ENCODE measurements around the gene FOLR3. TPM values are rescaled to one million over a fixed set of nuclear protein-coding genes. Genes with fewer than 3 reads are reported as not detected.

The FOLR3 gene
- not detected in 2 replicates for total RNA-seq

DNA sequence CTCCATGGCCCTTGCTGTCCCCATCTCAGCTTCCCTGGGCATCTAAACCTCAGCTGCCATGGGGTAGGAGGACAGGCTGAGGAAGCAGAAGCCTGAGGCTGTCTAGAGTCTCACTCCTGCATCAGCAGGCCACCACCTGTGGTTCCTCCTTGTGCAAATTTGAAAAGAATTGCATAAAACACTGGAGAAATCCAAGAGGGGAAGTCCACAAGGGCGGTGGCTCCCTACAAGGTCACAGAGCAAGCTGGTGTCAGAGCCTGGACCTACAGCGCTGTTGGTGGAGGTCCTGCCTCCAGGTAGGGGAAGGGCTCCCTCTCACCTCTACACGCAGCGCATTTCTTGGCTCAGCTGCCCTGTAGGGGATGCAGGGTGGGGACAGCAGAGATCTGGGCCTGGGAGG is at the start of gene FOLR3:
TSS of gene FOLR3 (plus strand) at position 253 of the 400 bp plus-strand sequence. CDS start 228 bp downstream, outside the sequence.

DNA sequence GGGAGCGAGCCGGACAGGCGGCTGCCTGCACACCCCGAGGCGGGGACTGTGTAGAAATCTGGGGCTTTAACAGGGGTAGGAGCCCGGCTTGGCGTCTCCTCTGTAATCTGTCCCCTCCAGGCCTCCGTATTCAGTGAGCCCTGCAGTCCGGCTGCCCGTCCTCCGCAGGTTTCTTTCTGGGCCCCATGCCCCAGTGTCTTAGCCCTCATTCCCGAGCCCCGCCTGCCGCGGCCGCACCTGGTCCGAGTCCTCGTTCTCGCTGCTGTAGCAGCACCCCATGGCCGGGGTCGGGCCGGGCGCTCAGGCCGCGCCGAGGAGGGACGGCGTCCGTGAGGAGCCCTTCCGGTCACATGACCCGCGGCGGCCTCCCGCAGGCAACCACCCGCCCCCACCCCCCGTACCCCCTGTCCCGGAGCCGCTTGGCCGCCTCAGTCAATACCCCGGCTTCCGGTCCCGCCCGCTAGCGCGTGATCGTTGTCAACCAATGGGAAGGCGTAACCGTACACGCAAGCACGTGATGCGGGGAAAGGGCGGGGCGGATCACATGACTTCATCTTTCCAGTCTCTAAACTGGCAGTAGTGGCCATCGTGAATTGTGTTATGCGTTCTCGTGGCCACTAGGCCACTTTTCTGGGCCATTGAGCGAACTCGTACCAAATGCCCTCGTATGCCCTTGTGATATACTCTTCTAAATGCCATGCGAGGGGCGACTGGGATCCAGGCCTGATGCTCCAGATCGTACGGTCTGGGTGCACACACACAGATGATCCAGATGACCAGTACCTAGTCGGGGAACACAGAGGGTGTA is 32.4 kb upstream of the FOLR3 start, which contains the start of gene LAMTOR1:
TSS of gene LAMTOR1 (minus strand) at position 352 of the 808 bp plus-strand sequence. CDS start at position 279, 73 bp downstream.

DNA sequence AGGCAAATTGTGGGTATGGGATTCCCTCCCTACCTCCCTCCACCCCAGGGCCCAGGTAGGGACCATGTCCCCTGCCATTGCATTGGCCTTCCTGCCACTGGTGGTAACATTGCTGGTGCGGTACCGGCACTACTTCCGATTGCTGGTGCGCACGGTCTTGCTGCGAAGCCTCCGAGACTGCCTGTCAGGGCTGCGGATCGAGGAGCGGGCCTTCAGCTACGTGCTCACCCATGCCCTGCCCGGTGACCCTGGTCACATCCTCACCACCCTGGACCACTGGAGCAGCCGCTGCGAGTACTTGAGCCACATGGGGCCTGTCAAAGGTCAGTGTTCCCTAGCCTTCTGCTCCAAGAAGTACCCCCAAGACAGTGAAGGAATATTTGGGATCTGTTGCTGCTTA is 29.6 kb upstream of the FOLR3 start, which contains the start of gene TOMT:
TSS of gene TOMT (plus strand) at position 37 of the 400 bp plus-strand sequence. CDS start at position 65, 28 bp downstream.

DNA sequence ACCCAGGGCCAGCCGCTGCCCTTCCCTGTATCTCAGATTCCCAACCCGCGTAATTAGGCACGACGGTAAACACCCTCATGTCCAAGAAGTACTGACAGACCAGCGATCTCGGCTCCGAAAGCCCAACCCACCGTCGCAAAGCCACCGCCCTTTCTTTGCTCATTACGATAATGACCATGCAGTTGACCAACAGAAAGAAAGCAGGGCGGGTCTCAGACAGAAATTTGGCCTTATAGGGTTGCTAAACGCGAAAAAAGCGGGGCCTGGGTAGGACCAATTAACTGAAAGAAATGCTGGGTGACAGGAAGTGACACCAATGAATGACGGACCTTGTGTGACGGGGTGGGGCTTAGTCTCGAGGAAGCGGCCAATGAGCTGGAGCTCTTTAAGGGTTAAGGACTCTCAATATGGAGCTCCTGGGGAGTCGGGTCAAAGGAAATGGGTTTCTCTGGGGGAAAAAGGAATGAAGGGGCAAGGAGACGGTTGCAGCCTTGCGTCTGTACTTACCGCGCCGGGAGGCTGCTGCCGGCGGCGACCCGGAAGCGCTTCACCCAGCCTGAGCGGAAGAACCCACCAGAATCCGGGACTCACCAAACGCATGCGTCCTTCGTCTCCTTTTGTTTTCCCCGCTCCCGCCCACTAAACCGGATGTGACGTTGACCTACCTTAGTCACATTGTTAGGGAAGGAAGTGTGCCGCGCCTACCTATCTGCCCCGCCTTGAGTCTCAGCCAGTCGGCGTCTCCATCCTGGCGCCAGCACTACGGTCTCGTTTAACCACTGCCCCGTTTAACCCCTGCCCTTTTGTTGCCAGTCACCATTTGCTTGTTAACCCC is 23.2 kb upstream of the FOLR3 start, which contains the start of gene ANAPC15:
TSS of gene ANAPC15 (minus strand) at position 553 of the 835 bp plus-strand sequence. CDS start 1,419 bp downstream, outside the sequence.

Other genes starting within 250 kb of the FOLR3 start
- gene XNDC1N, start 207.1 kb upstream of the FOLR3 start, total RNA-seq: 0.18 and 1.3 TPM in 2 replicates
- 28.2 and 31.6 TPM in 2 replicates for gene RNF121, start 206.7 kb upstream of the FOLR3 start, total RNA-seq
- 0.72 and 1.6 TPM in 2 replicates for gene IL18BP, start 136.8 kb upstream of the FOLR3 start, total RNA-seq
- gene NUMA1, start 55.2 kb upstream of the FOLR3 start, total RNA-seq: 87.2 and 91.7 TPM in 2 replicates
- 3.7 and 7.9 TPM in 2 replicates for gene LRRC51, start 54.9 kb upstream of the FOLR3 start, total RNA-seq
- 115 and 125 TPM in 2 replicates for gene LAMTOR1, start 32.4 kb upstream of the FOLR3 start, total RNA-seq
- not detected in 2 replicates for gene TOMT, start 29.8 kb upstream of the FOLR3 start, total RNA-seq
- gene ANAPC15, start 23.0 kb upstream of the FOLR3 start, total RNA-seq: 15.5 and 18.8 TPM in 2 replicates
- gene FOLR1, start 56.4 kb downstream of the FOLR3 start, total RNA-seq: not detected in 2 replicates
- gene FOLR2, start 81.1 kb downstream of the FOLR3 start, total RNA-seq: not detected in 2 replicates
- 38.2 and 75.5 TPM in 2 replicates for gene INPPL1, start 89.0 kb downstream of the FOLR3 start, total RNA-seq
- not detected in 2 replicates for gene PHOX2A, start 108.5 kb downstream of the FOLR3 start, total RNA-seq

Data from cardiac atrium fibroblast (primary cell).